NOMO-1 treated with DMSO at 0.1 percent for 48 hours (cell line): Measurements from ENCODE around the gene CLDND1.

Experiments used
- DNase-seq: peaks from one replicate; lab custom pipeline; 2025; ENCODE audit not compliant: unreplicated experiment; lab: John Stamatoyannopoulos, UW

CLDND1 gene

GRCh38 chr3:98552232-98553020 is 29.7 kb upstream of the CLDND1 start:
- peak; percentile 10 for DNase-seq

DNA sequence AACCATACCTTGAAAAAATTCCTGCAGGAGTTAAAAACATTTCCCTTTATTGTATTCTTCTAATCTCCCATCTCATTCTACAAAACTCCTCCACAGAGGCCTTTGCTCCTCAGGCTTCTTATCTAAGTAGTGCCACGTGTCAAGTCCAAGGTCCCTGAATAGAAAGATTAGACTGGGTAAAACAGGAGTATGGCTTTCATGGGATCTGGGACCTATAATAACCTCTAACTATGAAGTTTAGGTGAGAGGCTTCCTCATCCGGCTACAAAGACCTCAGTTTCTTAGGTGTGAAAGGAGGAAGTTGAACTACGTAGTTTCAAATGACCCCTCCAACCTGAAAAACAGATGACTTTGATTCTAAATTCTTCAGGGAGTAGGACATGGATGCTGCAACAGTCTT is 29.1 kb upstream of the CLDND1 start:
- no peak for DNase-seq

- no peak for DNase-seq
Observed at GRCh38 chr3:98551236-98551635, 28.5 kb upstream of the CLDND1 start.

GRCh38 chr3:98550833-98551232 is 28.1 kb upstream of the CLDND1 start:
- no peak for DNase-seq

DNA sequence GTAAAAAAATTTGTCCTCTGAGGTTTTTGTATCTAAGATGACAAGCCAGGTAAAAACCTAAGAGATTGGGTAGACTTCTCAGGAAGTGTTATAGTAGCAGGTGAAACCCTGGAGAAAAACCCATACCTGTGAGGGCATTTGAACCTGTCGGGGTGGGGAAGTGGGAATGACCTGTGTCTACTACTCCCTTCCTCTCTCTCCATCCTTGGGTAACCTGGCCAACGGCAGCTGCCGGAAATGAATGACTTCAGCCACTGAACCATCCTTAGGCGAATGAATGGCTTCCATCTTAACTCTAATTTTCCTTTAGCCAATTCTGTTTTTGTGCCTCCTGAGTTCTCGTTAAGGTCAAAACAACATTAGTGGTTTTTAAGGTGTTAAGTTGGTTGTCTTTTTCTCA is 25.8 kb upstream of the CLDND1 start:
- DNase-seq = no peak

GRCh38 chr3:98545940-98546339 is 23.2 kb upstream of the CLDND1 start:
- DNase-seq = no peak

GRCh38 chr3:98542623-98543022 is 19.9 kb upstream of the CLDND1 start:
- DNase-seq = no peak

DNA sequence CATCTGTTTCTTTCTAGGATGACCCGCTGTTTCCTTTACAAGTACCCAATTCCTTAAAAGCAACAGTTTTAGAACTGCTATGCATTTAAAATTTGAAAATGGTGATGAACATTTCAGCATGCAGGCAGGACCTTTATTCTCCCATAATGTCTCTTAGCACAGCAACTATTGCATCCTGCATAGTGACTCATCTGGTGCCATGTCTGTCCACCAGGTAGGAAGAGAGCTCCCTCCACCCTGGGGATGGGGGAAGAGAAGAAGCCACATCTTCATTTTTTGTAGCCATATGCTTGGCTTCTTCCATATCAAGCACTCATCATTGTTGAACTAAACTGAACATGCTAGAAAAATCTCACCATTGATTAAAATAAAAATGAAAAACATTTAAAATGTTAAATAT is 19.0 kb upstream of the CLDND1 start:
- no peak for DNase-seq

- DNase-seq = peak; percentile 80
Observed at GRCh38 chr3:98540346-98540745, 17.6 kb upstream of the CLDND1 start.

DNA sequence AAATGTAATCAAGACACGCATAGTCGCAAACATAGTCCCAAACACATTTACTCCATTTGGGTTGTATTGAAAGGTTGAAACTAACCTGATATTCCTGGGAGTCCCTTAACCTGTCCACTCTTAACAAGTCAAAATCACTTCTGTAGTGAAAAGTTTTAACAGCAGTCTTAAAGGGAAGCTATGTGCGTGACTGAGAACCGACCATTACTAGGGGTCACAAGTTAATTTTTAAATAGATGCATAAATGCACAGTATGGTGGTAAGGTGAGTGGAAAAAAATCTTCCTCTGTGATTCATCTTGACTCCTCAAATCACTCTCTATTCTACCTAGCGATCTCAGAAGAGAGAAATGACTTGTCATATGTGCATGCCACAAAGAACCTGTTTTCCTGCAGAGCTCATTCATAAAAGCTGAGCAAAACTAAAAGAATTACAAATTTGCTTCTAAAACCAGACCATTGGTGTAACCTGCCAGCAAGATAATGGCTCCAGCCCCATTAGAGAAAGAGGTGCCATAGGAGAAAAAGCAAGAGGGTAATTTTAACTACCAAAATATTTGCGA is 13.8 kb upstream of the CLDND1 start:
- no peak for DNase-seq

GRCh38 chr3:98534734-98535133 is 12.0 kb upstream of the CLDND1 start:
- no peak for DNase-seq

- DNase-seq = no peak
Observed at GRCh38 chr3:98534168-98534567, 11.5 kb upstream of the CLDND1 start.

GRCh38 chr3:98532709-98533571 is 10.2 kb upstream of the CLDND1 start:
- DNase-seq = peak; percentile 38

- DNase-seq = no peak
Observed at GRCh38 chr3:98532275-98532637, 9.6 kb upstream of the CLDND1 start.

- DNase-seq = no peak
Observed at GRCh38 chr3:98531622-98532274, 9.0 kb upstream of the CLDND1 start, which contains the start of gene GPR15. Gene GPR15 (plus strand): TSS chr3:98531978. CDS start chr3:98532034, 56 bp downstream.

- DNase-seq = no peak
Observed at GRCh38 chr3:98530676-98531075, 8.0 kb upstream of the CLDND1 start.

DNA sequence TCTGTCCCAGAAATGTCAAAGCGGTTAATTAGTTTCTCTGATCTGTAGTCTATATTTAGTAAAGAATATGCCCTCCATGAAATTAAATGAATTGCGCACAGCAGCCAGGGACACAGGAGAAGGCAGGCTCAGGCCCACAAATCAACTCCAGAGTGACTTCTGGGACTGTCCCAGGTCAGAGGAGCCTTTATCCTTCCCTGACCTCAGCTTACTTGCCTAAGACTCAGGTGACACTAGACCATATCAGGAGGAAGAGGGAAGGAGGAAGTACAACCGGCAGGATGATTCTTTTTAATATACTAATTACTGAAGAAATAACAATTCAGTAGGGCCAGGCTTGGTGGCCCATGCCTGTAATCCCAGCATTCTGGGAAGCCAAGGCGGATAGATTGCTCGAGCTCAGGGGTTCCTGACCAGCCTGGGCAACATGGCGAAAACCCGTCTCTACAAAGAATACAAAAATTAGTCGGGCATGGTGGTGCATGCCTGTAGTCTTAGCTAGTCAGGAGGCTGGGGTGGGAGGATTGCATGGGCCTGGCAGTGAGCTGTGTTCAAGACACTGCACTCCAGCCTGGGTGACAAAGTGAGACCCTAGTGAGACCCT is 7.3 kb upstream of the CLDND1 start:
- peak; percentile 9 for DNase-seq

GRCh38 chr3:98528474-98529346 is 6.0 kb upstream of the CLDND1 start:
- DNase-seq = no peak

- DNase-seq = no peak
Observed at GRCh38 chr3:98525494-98525893, 2.8 kb upstream of the CLDND1 start.
